Mesenchymal stem cell (in vitro differentiated cells and primary cell): Measurements from ENCODE around the gene CCDC70.

ENCODE experiments used
- DNase-seq: peaks from one replicate; pipeline ENCODE4 v3.0.0-alpha.2; 2013
- H2AFZ ChIP-seq: one replicate; pipeline ENCODE4 v1.6.1; 2013; ENCODE audit warnings: low read depth, mild to moderate bottlenecking, control low read depth, inconsistent platforms, low read length, moderate library complexity
- H2AK5ac ChIP-seq: 2 replicates; pipeline ENCODE4 v1.6.1; 2013; ENCODE audit warnings: low read length, moderate library complexity, mild to moderate bottlenecking, inconsistent platforms; ENCODE audit not compliant: severe bottlenecking
- H2BK120ac ChIP-seq: one replicate; pipeline ENCODE4 v1.6.1; 2013; ENCODE audit warnings: low read depth, mild to moderate bottlenecking, inconsistent platforms, low read length, moderate library complexity
- H2BK12ac ChIP-seq, 2 experiments: one replicate each; pipeline ENCODE4 v1.6.1; 2013; ENCODE audit warnings: inconsistent platforms in 2 of 2, low read length in 2 of 2, mild to moderate bottlenecking in 2 of 2, moderate library complexity in 2 of 2, control low read depth in 1 of 2
- H2BK15ac ChIP-seq: one replicate; pipeline ENCODE4 v1.6.1; 2013; ENCODE audit warnings: mild to moderate bottlenecking, low read depth, inconsistent platforms; ENCODE audit not compliant: poor library complexity, severe bottlenecking
- H2BK5ac ChIP-seq: 2 replicates; pipeline ENCODE4 v1.6.1; 2013; ENCODE audit warnings: low read depth, mild to moderate bottlenecking, low read length, control low read depth, inconsistent platforms; ENCODE audit not compliant: poor library complexity, severe bottlenecking
- H3K14ac ChIP-seq, 2 experiments: one replicate each; pipeline ENCODE4 v1.6.1; 2013; ENCODE audit warnings: inconsistent platforms in 2 of 2, low read length in 2 of 2, control low read depth in 1 of 2, mild to moderate bottlenecking in 1 of 2, moderate library complexity in 1 of 2
- H3K18ac ChIP-seq, 2 experiments: one replicate each; pipeline ENCODE4 v1.6.1; 2013; ENCODE audit warnings: inconsistent platforms in 2 of 2, low read length in 2 of 2, control low read depth in 1 of 2, low read depth in 1 of 2, mild to moderate bottlenecking in 1 of 2
- H3K23ac ChIP-seq, 2 experiments: one replicate each; pipeline ENCODE4 v1.6.1; 2013; ENCODE audit warnings: inconsistent platforms in 2 of 2, low read length in 2 of 2, mild to moderate bottlenecking in 2 of 2, moderate library complexity in 2 of 2, control low read depth in 1 of 2
- H3K27ac ChIP-seq: 2 replicates; pipeline ENCODE4 v1.5.1; 2013; ENCODE audit warnings: mild to moderate bottlenecking, moderate library complexity, low read length, control low read depth, inconsistent platforms; ENCODE audit not compliant: poor library complexity, severe bottlenecking
- H3K27me3 ChIP-seq, 2 experiments: 2 replicates each; pipeline versions ENCODE4 v1.6.1 to v1.7.0; 2013; ENCODE audit warnings: low read length in 2 of 2, mild to moderate bottlenecking in 2 of 2, moderate library complexity in 2 of 2, control low read depth in 1 of 2, inconsistent platforms in 1 of 2; ENCODE audit not compliant: control insufficient read depth in 1 of 2, insufficient read depth in 1 of 2
- H3K36me3 ChIP-seq, 2 experiments: 2 replicates each; pipeline versions ENCODE4 v1.6.1 to v1.7.0; 2013; ENCODE audit warnings: low read length in 2 of 2, control low read depth in 1 of 2, inconsistent platforms in 1 of 2, low read depth in 1 of 2, mild to moderate bottlenecking in 1 of 2; ENCODE audit not compliant: insufficient read depth in 2 of 2, control insufficient read depth in 1 of 2
- H3K4ac ChIP-seq, 2 experiments: one replicate each; pipeline ENCODE4 v1.6.1; 2013; ENCODE audit warnings: inconsistent platforms in 2 of 2, low read length in 2 of 2, mild to moderate bottlenecking in 2 of 2, moderate library complexity in 2 of 2, control low read depth in 1 of 2, low read depth in 1 of 2
- H3K4me1 ChIP-seq: 2 replicates; pipeline ENCODE4 v1.6.1; 2013; ENCODE audit warnings: low read depth, low read length, control low read depth; ENCODE audit not compliant: control insufficient read depth, insufficient read depth
- H3K4me2 ChIP-seq: 2 replicates; pipeline ENCODE4 v1.6.1; 2013; ENCODE audit warnings: low read length, mild to moderate bottlenecking, inconsistent platforms; ENCODE audit not compliant: poor library complexity, severe bottlenecking
- H3K4me3 ChIP-seq, 2 experiments: 2 replicates each; pipeline versions ENCODE4 v1.5.1 to v1.7.0; 2013; ENCODE audit warnings: low read length in 2 of 2, mild to moderate bottlenecking in 2 of 2, control low read depth in 1 of 2, low read depth in 1 of 2; ENCODE audit not compliant: insufficient read depth in 1 of 2
- H3K79me1 ChIP-seq: replicated peaks from 2 replicates; pipeline ENCODE4 v1.6.1; 2013; ENCODE audit warnings: mild to moderate bottlenecking, control low read depth, low read length, inconsistent platforms; ENCODE audit not compliant: poor library complexity, severe bottlenecking
- H3K9ac ChIP-seq: 2 replicates; pipeline ENCODE4 v1.7.0; 2013; ENCODE audit warnings: mild to moderate bottlenecking, low read length, moderate library complexity
- H3K9me3 ChIP-seq: 2 replicates; pipeline ENCODE4 v1.7.0; 2013; ENCODE audit warnings: mild to moderate bottlenecking, low read length; ENCODE audit not compliant: control insufficient read depth
- H4K8ac ChIP-seq: one replicate; pipeline ENCODE4 v1.6.1; 2013; ENCODE audit warnings: inconsistent platforms, mild to moderate bottlenecking, low read length, moderate library complexity
- H4K91ac ChIP-seq: one replicate; pipeline ENCODE4 v1.6.1; 2013; ENCODE audit warnings: mild to moderate bottlenecking, low read length, inconsistent platforms
- WGBS: methylation state at CpG from one replicate; pipeline ENCODE4 v1.1.7; 2013; ENCODE audit warnings: mixed read lengths; 5-methylcytosine and 5-hydroxymethylcytosine counted together

CCDC70 gene

DNA sequence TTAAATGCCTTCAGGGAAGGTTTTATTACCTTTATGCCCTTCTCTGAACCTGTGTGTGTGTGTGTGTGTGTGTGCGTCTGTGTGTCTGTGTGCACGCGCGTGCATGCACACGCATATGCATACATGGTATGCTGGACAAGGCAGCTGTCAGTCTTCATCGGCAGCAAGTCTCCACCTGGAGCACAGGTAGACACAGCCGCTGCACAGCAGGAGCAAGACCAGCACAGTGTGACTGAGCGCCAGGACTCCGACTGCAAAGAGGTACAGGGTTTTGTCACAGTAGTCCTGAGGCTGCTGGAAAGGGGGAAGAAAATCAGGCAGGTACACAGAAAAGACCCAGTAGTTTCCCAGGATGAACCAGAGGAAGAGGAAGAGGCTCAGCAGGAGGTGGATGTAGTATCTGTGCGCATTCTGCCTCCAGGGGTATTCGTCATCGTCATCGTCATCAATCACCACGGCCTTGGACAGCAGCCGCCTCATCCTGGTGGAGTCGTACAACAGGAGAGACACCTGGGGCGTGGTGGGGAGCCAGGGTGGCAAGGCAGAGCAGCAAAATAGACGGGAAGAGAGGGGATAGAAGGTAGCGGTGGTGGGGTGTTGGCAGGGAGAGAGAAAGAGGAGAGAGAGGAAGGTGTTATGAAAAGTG lies 45.0 kb upstream of the CCDC70 start:
- H3K4me3 ChIP-seq, result no peak overlapping the region
- H3K4me1 ChIP-seq, result peaks cover 11% of the 10 kb centered on the region
- no peak overlapping the region for H3K4ac ChIP-seq
- no peak overlapping the region for H3K9ac ChIP-seq
- peak overlapping the region; percentile 43 for H4K91ac ChIP-seq
- H3K14ac ChIP-seq, result peak overlapping the region in 1 of 2 experiments; percentile 61
- H2AFZ ChIP-seq, result no peak overlapping the region
- H3K27me3 ChIP-seq, result peaks cover 57 to 58% of the 10 kb centered on the region in 2 experiments
- H3K4me2 ChIP-seq, result no peak overlapping the region
- H3K79me1 ChIP-seq, result no peaks in the 10 kb centered on the region
- no peaks in the 10 kb centered on the region for H3K36me3 ChIP-seq
- no peak overlapping the region for H2BK5ac ChIP-seq
- no peaks in the 10 kb centered on the region for H3K9me3 ChIP-seq
- H2BK120ac ChIP-seq, result no peak overlapping the region
- 85% methylated on average over 19 of the region's 19 CpGs for WGBS
- H4K8ac ChIP-seq, result no peak overlapping the region
- H3K27ac ChIP-seq, result no peak overlapping the region
- DNase-seq, result no peak
- H2AK5ac ChIP-seq, result no peak overlapping the region
- no peak overlapping the region for H3K18ac ChIP-seq
- H2BK15ac ChIP-seq, result no peak overlapping the region
- no peak overlapping the region for H3K23ac ChIP-seq
- no peak overlapping the region for H2BK12ac ChIP-seq

GRCh38 chr13:51817717-51818116 lies 44.1 kb upstream of the CCDC70 start:
- no peaks in the 10 kb centered on the region for H3K9me3 ChIP-seq
- H2AFZ ChIP-seq, result no peak overlapping the region
- no peak for DNase-seq
- H3K36me3 ChIP-seq, result no peaks in the 10 kb centered on the region
- H3K27me3 ChIP-seq, result peaks cover 62 to 67% of the 10 kb centered on the region in 2 experiments
- no peaks in the 10 kb centered on the region for H3K79me1 ChIP-seq
- no peak overlapping the region for H2BK15ac ChIP-seq
- no peak overlapping the region for H2BK12ac ChIP-seq
- no peak overlapping the region for H3K23ac ChIP-seq
- H3K27ac ChIP-seq, result no peak overlapping the region
- no peak overlapping the region for H2BK5ac ChIP-seq
- no peak overlapping the region for H3K14ac ChIP-seq
- no peak overlapping the region for H4K91ac ChIP-seq
- H2AK5ac ChIP-seq, result no peak overlapping the region
- no peak overlapping the region for H3K4ac ChIP-seq
- H2BK120ac ChIP-seq, result no peak overlapping the region
- H3K18ac ChIP-seq, result no peak overlapping the region
- H4K8ac ChIP-seq, result no peak overlapping the region
- no peak overlapping the region for H3K4me2 ChIP-seq
- H3K9ac ChIP-seq, result no peak overlapping the region
- H3K4me1 ChIP-seq, result peaks cover 8% of the 10 kb centered on the region
- H3K4me3 ChIP-seq, result no peak overlapping the region
- 89% methylated on average over 8 of the region's 8 CpGs for WGBS

- no peak overlapping the region for H2BK12ac ChIP-seq
- no peak overlapping the region for H3K4me3 ChIP-seq
- H3K4ac ChIP-seq, result no peak overlapping the region
- H3K9me3 ChIP-seq, result no peaks in the 10 kb centered on the region
- H3K79me1 ChIP-seq, result no peaks in the 10 kb centered on the region
- peaks cover 8% of the 10 kb centered on the region for H3K4me1 ChIP-seq
- no peak overlapping the region for H3K14ac ChIP-seq
- H3K9ac ChIP-seq, result no peak overlapping the region
- no peak overlapping the region for H3K4me2 ChIP-seq
- H3K27ac ChIP-seq, result no peak overlapping the region
- 89% methylated on average over 4 of the region's 4 CpGs for WGBS
- H3K36me3 ChIP-seq, result no peaks in the 10 kb centered on the region
- no peak overlapping the region for H2AFZ ChIP-seq
- no peak overlapping the region for H4K91ac ChIP-seq
- no peak overlapping the region for H3K18ac ChIP-seq
- H2BK5ac ChIP-seq, result no peak overlapping the region
- no peak overlapping the region for H4K8ac ChIP-seq
- no peak overlapping the region for H2BK120ac ChIP-seq
- no peak overlapping the region for H3K23ac ChIP-seq
- DNase-seq, result no peak
- H2AK5ac ChIP-seq, result no peak overlapping the region
- H3K27me3 ChIP-seq, result peaks cover 67 to 68% of the 10 kb centered on the region in 2 experiments
- H2BK15ac ChIP-seq, result no peak overlapping the region
Observed at GRCh38 chr13:51818276-51818675, 43.5 kb upstream of the CCDC70 start.

GRCh38 chr13:51818781-51819511 lies 42.8 kb upstream of the CCDC70 start:
- H3K27me3 ChIP-seq, result peaks cover 68% of the 10 kb centered on the region in 2 experiments
- no peaks in the 10 kb centered on the region for H3K79me1 ChIP-seq
- no peak overlapping the region for H2BK15ac ChIP-seq
- no peaks in the 10 kb centered on the region for H3K9me3 ChIP-seq
- H3K4me3 ChIP-seq, result no peak overlapping the region
- no peak overlapping the region for H3K18ac ChIP-seq
- H3K36me3 ChIP-seq, result no peaks in the 10 kb centered on the region
- no peak overlapping the region for H4K91ac ChIP-seq
- H3K23ac ChIP-seq, result peak overlapping the region in 1 of 2 experiments; percentile 23
- WGBS, result 71% methylated on average over 9 of the region's 9 CpGs
- H2BK120ac ChIP-seq, result no peak overlapping the region
- no peak overlapping the region for H3K4me2 ChIP-seq
- no peak overlapping the region for H3K9ac ChIP-seq
- no peak overlapping the region for H2BK5ac ChIP-seq
- H2BK12ac ChIP-seq, result no peak overlapping the region
- H2AFZ ChIP-seq, result no peak overlapping the region
- peak; percentile 12 for DNase-seq
- H3K27ac ChIP-seq, result no peak overlapping the region
- H3K4ac ChIP-seq, result no peak overlapping the region
- no peak overlapping the region for H4K8ac ChIP-seq
- H2AK5ac ChIP-seq, result no peak overlapping the region
- peaks cover 8% of the 10 kb centered on the region for H3K4me1 ChIP-seq
- no peak overlapping the region for H3K14ac ChIP-seq
